Ectodermal cell (in vitro differentiated cells): Measurements from ENCODE around the gene LONP2.
"Not testable (repeated sequence)": the region's sequence is repeated elsewhere in the genome, so short reads cannot be mapped to it uniquely, and the experiment has no call there.

Source experiments
- H3K27ac ChIP-seq: 2 replicates; pipeline ENCODE4 v1.7.0; 2013; ENCODE audit warnings: mild to moderate bottlenecking, low read depth, low read length; ENCODE audit not compliant: insufficient read depth, poor library complexity, severe bottlenecking
- H3K27me3 ChIP-seq: 2 replicates; pipeline ENCODE4 v1.7.0; 2013; ENCODE audit warnings: mild to moderate bottlenecking, low read length; ENCODE audit not compliant: insufficient read depth, control insufficient read depth, poor library complexity, severe bottlenecking
- H3K36me3 ChIP-seq: one replicate; pipeline ENCODE4 v1.7.0; 2013; ENCODE audit warnings: low read length; ENCODE audit not compliant: control insufficient read depth, insufficient read depth
- H3K4me1 ChIP-seq: one replicate; pipeline ENCODE4 v1.7.0; 2013; ENCODE audit warnings: low read length; ENCODE audit not compliant: control insufficient read depth, insufficient read depth
- H3K4me3 ChIP-seq: 2 replicates; pipeline ENCODE4 v1.7.0; 2013; ENCODE audit warnings: low read depth, low read length, control low read depth; ENCODE audit not compliant: insufficient read depth
- H3K9me3 ChIP-seq: 2 replicates; pipeline ENCODE4 v1.7.0; 2013; ENCODE audit warnings: mild to moderate bottlenecking, low read length, moderate library complexity; ENCODE audit not compliant: control insufficient read depth
- WGBS, 2 experiments: methylation state at CpG; one replicate each; pipeline ENCODE4 v1.1.7; 2013; ENCODE audit warnings: missing lambda C conversion rate in 2 of 2; 5-methylcytosine and 5-hydroxymethylcytosine counted together

LONP2 gene

GRCh38 chr16:48365025-48365600 lies 121.0 kb downstream of the LONP2 start:
- WGBS, 2 experiments: 65 to 67% methylated on average over 15 of the region's 15 CpGs
- H3K36me3 ChIP-seq: no peaks in the 10 kb centered on the region
- H3K4me3 ChIP-seq: peak overlapping the region; percentile 46
- peaks cover 24% of the 10 kb centered on the region for H3K4me1 ChIP-seq
- peak overlapping the region; percentile 62 for H3K27ac ChIP-seq
- no peaks in the 10 kb centered on the region for H3K9me3 ChIP-seq
- no peaks in the 10 kb centered on the region for H3K27me3 ChIP-seq

GRCh38 chr16:48365601-48366164 lies 121.6 kb downstream of the LONP2 start:
- WGBS, 2 experiments: 1% methylated on average over 33 of the region's 33 CpGs
- Histone ChIP-seq H3K4me3 (peak overlapping the region; percentile 46), H3K27ac (peak overlapping the region; percentile 70), H3K36me3 (no peaks in the 10 kb centered on the region), H3K9me3 (no peaks in the 10 kb centered on the region), H3K27me3 (no peaks in the 10 kb centered on the region), H3K4me1 (peaks cover 24% of the 10 kb centered on the region)

- Histone ChIP-seq H3K27ac (peak overlapping the region; percentile 70), H3K4me3 (peak overlapping the region; percentile 46), H3K27me3 (no peaks in the 10 kb centered on the region), H3K9me3 (no peaks in the 10 kb centered on the region), H3K36me3 (no peaks in the 10 kb centered on the region), H3K4me1 (peaks cover 24% of the 10 kb centered on the region)
- 18% methylated on average over 21 of the region's 21 CpGs for WGBS, 2 experiments
Observed at GRCh38 chr16:48366165-48367093, 122.3 kb downstream of the LONP2 start.

- H3K4me1 ChIP-seq: peaks cover 24% of the 10 kb centered on the region
- no peak overlapping the region for H3K27ac ChIP-seq
- WGBS, 2 experiments: 88 to 97% methylated on average over 1 of the region's 2 CpGs
Observed at GRCh38 chr16:48367441-48368049, 123.4 kb downstream of the LONP2 start.

GRCh38 chr16:48369765-48370164 lies 125.7 kb downstream of the LONP2 start:
- H3K4me1 ChIP-seq: peaks cover 30% of the 10 kb centered on the region
- H3K27ac ChIP-seq: no peak overlapping the region
- H3K27me3 ChIP-seq: no peaks in the 10 kb centered on the region
- H3K4me3 ChIP-seq: no peak overlapping the region
- H3K36me3 ChIP-seq: no peaks in the 10 kb centered on the region
- no peaks in the 10 kb centered on the region for H3K9me3 ChIP-seq
- WGBS, 2 experiments: 88 to 100% methylated on average over 1 of the region's 1 CpG

More at GRCh38 chr16:48367441-48368049, 123.4 kb downstream of the LONP2 start:
- Histone ChIP-seq H3K4me3 (no peak overlapping the region), H3K9me3 (no peaks in the 10 kb centered on the region), H3K36me3 (no peaks in the 10 kb centered on the region), H3K27me3 (no peaks in the 10 kb centered on the region)

GRCh38 chr16:48370229-48370628 lies 126.1 kb downstream of the LONP2 start:
- Histone ChIP-seq H3K9me3 (no peaks in the 10 kb centered on the region), H3K4me1 (peaks cover 26% of the 10 kb centered on the region), H3K4me3 (no peak overlapping the region), H3K27ac (no peak overlapping the region), H3K27me3 (no peaks in the 10 kb centered on the region), H3K36me3 (no peaks in the 10 kb centered on the region)
- 93 to 96% methylated on average over 8 of the region's 8 CpGs for WGBS, 2 experiments

- not testable (repeated sequence) for H3K27ac ChIP-seq, H3K27me3 ChIP-seq, H3K9me3 ChIP-seq, H3K4me3 ChIP-seq, H3K36me3 ChIP-seq
- WGBS, 2 experiments: 94 to 96% methylated on average over 18 of the region's 18 CpGs
- peaks cover 23% of the 10 kb centered on the region for H3K4me1 ChIP-seq
Observed at GRCh38 chr16:48370668-48371392, 126.7 kb downstream of the LONP2 start.

GRCh38 chr16:48371393-48371780 lies 127.3 kb downstream of the LONP2 start:
- Histone ChIP-seq H3K4me3 (no peak overlapping the region), H3K9me3 (no peaks in the 10 kb centered on the region), H3K36me3 (no peaks in the 10 kb centered on the region), H3K4me1 (peaks cover 23% of the 10 kb centered on the region), H3K27ac (no peak overlapping the region), H3K27me3 (no peaks in the 10 kb centered on the region)

GRCh38 chr16:48372744-48373143 lies 128.6 kb downstream of the LONP2 start:
- no peaks in the 10 kb centered on the region for H3K27me3 ChIP-seq
- H3K4me3 ChIP-seq: no peak overlapping the region
- H3K4me1 ChIP-seq: peaks cover 14% of the 10 kb centered on the region
- H3K36me3 ChIP-seq: no peaks in the 10 kb centered on the region
- no peaks in the 10 kb centered on the region for H3K9me3 ChIP-seq
- H3K27ac ChIP-seq: peak overlapping the region; percentile 21
- 90 to 93% methylated on average over 4 of the region's 4 CpGs for WGBS, 2 experiments
